Liver (tissue), 9 donors: Measurements from ENCODE around the gene SPTLC2. TPM values are rescaled to one million over a fixed set of nuclear protein-coding genes. Genes with fewer than 3 reads are reported as not detected.

ENCODE experiments used
- DNase-seq: peaks from one replicate; pipeline ENCODE4 v3.0.0-alpha.2; 2017; ENCODE audit warnings: low spot score
- H3K27ac ChIP-seq, 2 donors: one replicate each; pipeline ENCODE4 v1.7.0; 2013; ENCODE audit warnings: inconsistent platforms in 2 of 2, low read length in 2 of 2, control low read depth in 1 of 2, low read depth in 1 of 2, mild to moderate bottlenecking in 1 of 2
- H3K27me3 ChIP-seq, 4 donors: one replicate each; pipeline versions ENCODE4 v1.6.1 to v1.7.0; 2013; ENCODE audit warnings: low read length in 3 of 4, inconsistent platforms in 1 of 4, mild to moderate bottlenecking in 1 of 4, moderate library complexity in 1 of 4; ENCODE audit not compliant: control insufficient read depth in 4 of 4, insufficient read depth in 4 of 4
- H3K36me3 ChIP-seq, 4 donors: one replicate each; pipeline versions ENCODE4 v1.6.1 to v1.7.0; 2013; ENCODE audit warnings: low read length in 3 of 4, mild to moderate bottlenecking in 3 of 4, low read depth in 1 of 4, moderate library complexity in 1 of 4; ENCODE audit not compliant: control insufficient read depth in 4 of 4, insufficient read depth in 3 of 4
- H3K4me1 ChIP-seq, 4 donors: one replicate each; pipeline versions ENCODE4 v1.6.1 to v1.7.0; 2013; ENCODE audit warnings: low read length in 3 of 4, mild to moderate bottlenecking in 3 of 4, moderate library complexity in 1 of 4; ENCODE audit not compliant: control insufficient read depth in 4 of 4, insufficient read depth in 4 of 4
- H3K4me3 ChIP-seq, 3 donors: one replicate each; pipeline versions ENCODE4 v1.6.1 to v1.7.0; 2013; ENCODE audit warnings: low read length in 3 of 3, control low read depth in 1 of 3, low read depth in 1 of 3, mild to moderate bottlenecking in 1 of 3
- H3K9ac ChIP-seq, 2 donors: one replicate each; pipeline ENCODE4 v1.7.0; 2013; ENCODE audit warnings: low read length in 2 of 2, mild to moderate bottlenecking in 2 of 2, moderate library complexity in 2 of 2, control low read depth in 1 of 2, low read depth in 1 of 2
- H3K9me3 ChIP-seq, 4 donors: one replicate each; pipeline versions ENCODE4 v1.6.1 to v1.7.0; 2013; ENCODE audit warnings: low read length in 3 of 4; ENCODE audit not compliant: control insufficient read depth in 4 of 4
- CTCF ChIP-seq: fragments of 150-350 bp; IDR thresholded peaks from 2 replicates; pipeline ENCODE4 v1.5.1; 2017; ENCODE audit warnings: improper control_type of control experiment, low read depth, low read length; ENCODE audit not compliant: missing input control
- EGR1 ChIP-seq, 2 donors: IDR thresholded peaks; 2 replicates each; pipeline ENCODE4 v1.6.1; 2016 to 2018; ENCODE audit warnings: antibody characterized with exemption in 2 of 2, low read depth in 2 of 2
- FOXA1 ChIP-seq: IDR thresholded peaks from 2 replicates; pipeline ENCODE4 v1.6.1; 2016; ENCODE audit warnings: antibody characterized with exemption
- FOXA2 ChIP-seq: IDR thresholded peaks from 2 replicates; pipeline ENCODE4 v1.6.1; 2016; ENCODE audit warnings: antibody characterized with exemption
- HNF4A ChIP-seq, 2 donors: conservative IDR thresholded peaks; 2 replicates each; pipeline ENCODE4 v1.6.1; 2016; ENCODE audit warnings: antibody characterized with exemption in 2 of 2, mild to moderate bottlenecking in 2 of 2
- JUND ChIP-seq, 2 donors: IDR thresholded peaks; 2 replicates each; pipeline ENCODE4 v1.6.1; 2016; ENCODE audit warnings: antibody characterized with exemption in 2 of 2
- MAX ChIP-seq: IDR thresholded peaks from 2 replicates; pipeline ENCODE4 v1.6.1; 2016; ENCODE audit warnings: antibody characterized with exemption
- NR2F2 ChIP-seq: IDR thresholded peaks from 2 replicates; pipeline ENCODE4 v1.6.1; 2016; ENCODE audit warnings: antibody characterized with exemption
- RAD21 ChIP-seq, 2 donors: IDR thresholded peaks; 2 replicates each; pipeline ENCODE4 v1.6.1; 2016; ENCODE audit warnings: antibody characterized with exemption in 2 of 2, mild to moderate bottlenecking in 2 of 2
- RXRA ChIP-seq, 2 donors: IDR thresholded peaks; 2 replicates each; pipeline ENCODE4 v1.6.1; 2017 to 2018; ENCODE audit warnings: antibody characterized with exemption in 2 of 2, mild to moderate bottlenecking in 1 of 2
- SP1 ChIP-seq: IDR thresholded peaks from 2 replicates; pipeline ENCODE4 v1.6.1; 2018; ENCODE audit warnings: antibody characterized with exemption, mild to moderate bottlenecking
- TAF1 ChIP-seq: conservative IDR thresholded peaks from 2 replicates; pipeline ENCODE4 v1.6.1; 2016; ENCODE audit warnings: antibody characterized with exemption, mild to moderate bottlenecking
- YY1 ChIP-seq: IDR thresholded peaks from 2 replicates; pipeline ENCODE4 v1.6.1; 2016; ENCODE audit warnings: antibody characterized with exemption, mild to moderate bottlenecking
- WGBS: extraction: QIAGEN DNeasy Blood & Tissue Kit; methylation state at CpG from one replicate; pipeline ENCODE4 v1.1.7; 2013; 5-methylcytosine and 5-hydroxymethylcytosine counted together
- polyA plus RNA-seq, 2 donors: library from polyadenylated mRNA; stranded (reverse) in 1 of 2; unstranded in 1 of 2; fragments of 200-250 nt in 1 of 2; fragments of >200 nt in 1 of 2; fragmentation: Nextera tagmentation in 1 of 2; extraction: Ambion mirVana in 1 of 2; gene quantifications; one replicate each; pipeline versions ENCODE4 v1.2.1 to v1.2.3, GENCODE V29; 2013 to 2015
- total RNA-seq, 2 donors: library from RNA; depleted of rRNA; stranded (reverse); fragments of >200 nt; gene quantifications; one replicate each; pipeline ENCODE4 v1.2.3, GENCODE V29; 2014
- donor health status: healthy.
- donor health status: healthy.
- donor health status: healthy.
- donor health status: healthy.
- donor health status: healthy.

SPTLC2 gene
- total and polyA plus RNA-seq, 4 donors, result 3.9 to 19.2 (median 9.9) TPM

GRCh38 chr14:77648520-77649200 is 32.2 kb upstream of the SPTLC2 start (continued):
- TF ChIP-seq CTCF (no peak), NR2F2 (no peak), JUND (IDR thresholded peaks at IDR 0.05) (no peak), RXRA (IDR thresholded peaks at IDR 0.05) (no peak), TAF1 (no peak), FOXA1 (no peak)

- Histone ChIP-seq H3K27me3 (no peaks in the 10 kb centered on the region), H3K36me3 (no peaks in the 10 kb centered on the region), H3K9ac (no peak overlapping the region), H3K4me3 (no peak overlapping the region), H3K4me1 (no peaks in the 10 kb centered on the region), H3K27ac (no peak overlapping the region), H3K9me3 (peaks cover 0 to 1% (median 0%) of the 10 kb centered on the region in 4 donors)
- WGBS, result 58% methylated on average over 2 of the region's 2 CpGs
- no peak for DNase-seq
- no peak for TF ChIP-seq FOXA1
- no peak for TF ChIP-seq YY1
- TF ChIP-seq MAX, result no peak
- no peak for TF ChIP-seq HNF4A (conservative IDR thresholded peaks at IDR 0.05)
- TF ChIP-seq JUND (IDR thresholded peaks at IDR 0.05), result no peak
- no peak for TF ChIP-seq SP1
- no peak for TF ChIP-seq FOXA2
- TF ChIP-seq EGR1 (IDR thresholded peaks at IDR 0.05; ENCODE audit: low read depth in 2 of 2), result no peak
- no peak for TF ChIP-seq NR2F2
- TF ChIP-seq TAF1, result no peak
- no peak for TF ChIP-seq CTCF
- no peak for TF ChIP-seq RXRA (IDR thresholded peaks at IDR 0.05)
- TF ChIP-seq RAD21 (IDR thresholded peaks at IDR 0.05), result no peak
These were observed 31.4 kb upstream of the SPTLC2 start for GRCh38 chr14:77647853-77648252.

- H3K36me3 ChIP-seq, result no peaks in the 10 kb centered on the region
- H3K4me3 ChIP-seq, result no peak overlapping the region
- H3K4me1 ChIP-seq, result peaks cover 0 to 3% (median under 1%) of the 10 kb centered on the region in 4 donors
- H3K9ac ChIP-seq, result no peak overlapping the region
- H3K9me3 ChIP-seq, result peaks cover 0 to 1% (median 0%) of the 10 kb centered on the region in 4 donors
- no peak for TF ChIP-seq HNF4A (conservative IDR thresholded peaks at IDR 0.05)
- no peak overlapping the region for H3K27ac ChIP-seq
- DNase-seq, result no peak
- WGBS, result 94% methylated on average over 4 of the region's 4 CpGs
- no peaks in the 10 kb centered on the region for H3K27me3 ChIP-seq
These were observed 30.5 kb upstream of the SPTLC2 start for GRCh38 chr14:77646907-77647306.
